Motor neuron (in vitro differentiated cells): ENCODE data around the gene GGTA1. TPM values are rescaled to one million over a fixed set of nuclear protein-coding genes. Genes with fewer than 3 reads are reported as not detected.
A peak's percentile ranks its signal among the peaks of the same experiment; 100 is the strongest.

Experiments used
- ATAC-seq, 8 experiments: fragments of 200-7000 bp; cut with Tn5 transposase; replicated peaks in 6 of 8; 2 replicates each; pipeline ENCODE4 v1.8.0; 2021; ENCODE audit warnings: mild to moderate bottlenecking in 8 of 8, moderate library complexity in 8 of 8
- H3K27ac ChIP-seq, 2 donors: fragments of 250-450 bp; sonication (Bioruptor Pico); 2 replicates each; pipeline ENCODE4 v1.9.0; 2021; ENCODE audit warnings: antibody characterized with exemption in 2 of 2, mild to moderate bottlenecking in 2 of 2, moderate library complexity in 1 of 2
- H3K4me1 ChIP-seq, 2 donors: fragments of 250-450 bp; sonication (Bioruptor Pico); replicated peaks in 1 of 2; 2 replicates each; pipeline ENCODE4 v1.6.1; 2021; ENCODE audit warnings: antibody characterized with exemption in 2 of 2, mild to moderate bottlenecking in 2 of 2, moderate library complexity in 1 of 2
- H3K4me3 ChIP-seq, 5 donors: fragments of 250-450 bp; sonication (Bioruptor Pico); 2 replicates each; pipeline ENCODE4 v1.9.0; 2021; ENCODE audit warnings: antibody characterized with exemption in 5 of 5, mild to moderate bottlenecking in 5 of 5, moderate library complexity in 4 of 5
- WGBS, 10 experiments: fragments of 450-650 bp; shearing (Covaris generic); methylation state at CpG; one replicate each; pipeline ENCODE4 v1.0.0; 2022; 5-methylcytosine and 5-hydroxymethylcytosine counted together
- in situ Hi-C, 9 experiments: fragments of 400-800 bp; cut with MboI; loops; one replicate each; pipeline ENCODE4 v1.15.0; 2021; ENCODE audit warnings: low sequenced_read_pairs in 9 of 9, low pct_unique_long_range_greater_than_20kb in 2 of 9; ENCODE audit not compliant: unreplicated experiment in 9 of 9
- total RNA-seq, 8 experiments: library from RNA; unstranded; fragments of 300-600 nt; gene quantifications; 2 replicates each; pipeline versions ENCODE4 v1.2.3 to v1.2.4, GENCODE V29; 2022

Gene GGTA1
- 1 to 10 TPM in 1 of 8 experiments, under 1 TPM in 6, not detected in 1; 0.05 to 1.9 (median 0.17) TPM for total RNA-seq

GRCh38 chr9:121499427-121500164, at the start of gene GGTA1:
Gene GGTA1, minus strand, starts transcription at chr9:121499844. Its CDS starts 31,922 bp downstream, at chr9:121467922.
- WGBS, 10 experiments, result 0% methylated on average over 2 of the region's 72 CpGs; no CpG with 5 or more reads in 9 of the 10 experiments
- Histone ChIP-seq H3K4me1 (peaks cover 0 to 8% of the 10 kb centered on the region in 2 donors), H3K4me3 (peak within 1 kb of the TSS; percentile 30 to 45 (median 34)), H3K27ac (no peak within 1 kb of the TSS)
- peak; percentile 86 to 91 (median 88) for ATAC-seq
- in situ Hi-C loops, result no loop called here

- in situ Hi-C loops, result loop anchor here in 5 of 9 experiments (10.0 to 25.0 kb wide), 5 partner anchors 314 to 814 kb away; partner anchors contain the start of gene PTGS1 (in 2 of the 5)
- Histone ChIP-seq H3K4me1 (peaks cover 0 to 8% of the 10 kb centered on the region in 2 donors), H3K4me3 (no peak overlapping the region), H3K27ac (no peak overlapping the region)
- no peak for ATAC-seq
- WGBS, 10 experiments, result 42 to 100% (median 95%) methylated on average over 1 to 2 of the region's 2 CpGs
Observed at GRCh38 chr9:121548666-121549065, 49.0 kb upstream of the GGTA1 start.

- WGBS, 10 experiments, result 48% methylated on average over 6 of the region's 27 CpGs; no CpG with 5 or more reads in 9 of the 10 experiments
- in situ Hi-C loops, result loop anchor here in 5 of 9 experiments (10.0 to 25.0 kb wide), 5 partner anchors 316 to 816 kb away; partner anchors contain the start of gene PTGS1 (in 2 of the 5)
- peak overlapping the region in 1 of 5 donors; percentile 16 for H3K4me3 ChIP-seq
- H3K4me1 ChIP-seq, result peaks cover 0 to 8% of the 10 kb centered on the region in 2 donors
- peak; percentile 87 to 97 (median 93) for ATAC-seq
- no peak overlapping the region for H3K27ac ChIP-seq
Observed at GRCh38 chr9:121545875-121546423, 46.3 kb upstream of the GGTA1 start.

- ATAC-seq, result no peak
- WGBS, 10 experiments, result 0 to 71% (median 23%) methylated on average over 1 to 8 of the region's 33 CpGs; no CpG with 5 or more reads in 4 of the 10 experiments
Observed at GRCh38 chr9:121545150-121545874, 45.7 kb upstream of the GGTA1 start.

GRCh38 chr9:121542025-121542424, 42.4 kb upstream of the GGTA1 start:
- H3K4me1 ChIP-seq, result peaks cover 0 to 3% of the 10 kb centered on the region in 2 donors
- in situ Hi-C loops, result loop anchor here in 5 of 9 experiments (10.0 to 25.0 kb wide), 5 partner anchors 320 to 820 kb away; partner anchors contain the start of gene PTGS1 (in 2 of the 5)
- 10 to 100% (median 80%) methylated on average over 1 to 3 of the region's 4 CpGs; no CpG with 5 or more reads in 1 of the 10 experiments for WGBS, 10 experiments

More at GRCh38 chr9:121545150-121545874, 45.7 kb upstream of the GGTA1 start:
- H3K4me1 ChIP-seq, result peaks cover 0 to 7% of the 10 kb centered on the region in 2 donors
- H3K4me3 ChIP-seq, result no peak overlapping the region
- in situ Hi-C loops, result loop anchor here in 5 of 9 experiments (10.0 to 25.0 kb wide), 5 partner anchors 317 to 817 kb away; partner anchors contain the start of gene PTGS1 (in 2 of the 5)
- no peak overlapping the region for H3K27ac ChIP-seq

GRCh38 chr9:121541256-121541655, 41.6 kb upstream of the GGTA1 start:
- ATAC-seq, result no peak
- no peak overlapping the region for H3K4me3 ChIP-seq
- 17 to 100% (median 50%) methylated on average over 1 to 2 of the region's 3 CpGs; no CpG with 5 or more reads in 3 of the 10 experiments for WGBS, 10 experiments
- in situ Hi-C loops, result loop anchor here in 5 of 9 experiments (10.0 to 25.0 kb wide), 5 partner anchors 321 to 821 kb away; partner anchors contain the start of gene PTGS1 (in 2 of the 5)
- H3K4me1 ChIP-seq, result peaks cover 0 to 2% of the 10 kb centered on the region in 2 donors
- H3K27ac ChIP-seq, result no peak overlapping the region

More at GRCh38 chr9:121542025-121542424, 42.4 kb upstream of the GGTA1 start:
- ATAC-seq, result no peak
- Histone ChIP-seq H3K4me3 (no peak overlapping the region), H3K27ac (no peak overlapping the region)

GRCh38 chr9:121538221-121538620, 38.6 kb upstream of the GGTA1 start:
- 70 to 100% (median 83%) methylated on average over 2 to 6 of the region's 7 CpGs; no CpG with 5 or more reads in 3 of the 10 experiments for WGBS, 10 experiments
- peak in 1 of 8 experiments; percentile 66 for ATAC-seq
- no peaks in the 10 kb centered on the region for H3K4me1 ChIP-seq
- H3K27ac ChIP-seq, result no peak overlapping the region
- in situ Hi-C loops, result loop anchor here in 4 of 9 experiments (25.0 kb wide), 3 partner anchors 324 to 824 kb away; partner anchors contain the start of gene PTGS1 (in 2 of the 4)
- H3K4me3 ChIP-seq, result no peak overlapping the region

GRCh38 chr9:121537283-121537682, 37.6 kb upstream of the GGTA1 start:
- in situ Hi-C loops, result loop anchor here in 4 of 9 experiments (25.0 kb wide), 3 partner anchors 325 to 825 kb away; partner anchors contain the start of gene PTGS1 (in 2 of the 4)
- no peak overlapping the region for H3K4me3 ChIP-seq
- H3K27ac ChIP-seq, result no peak overlapping the region
- no peaks in the 10 kb centered on the region for H3K4me1 ChIP-seq
- ATAC-seq, result no peak
- 20 to 70% (median 42%) methylated on average over 1 to 5 of the region's 5 CpGs; no CpG with 5 or more reads in 2 of the 10 experiments for whole genome bisulfite sequencing, 10 experiments

- in situ Hi-C loops, result loop anchor here in 4 of 9 experiments (25.0 kb wide), 3 partner anchors 329 to 829 kb away; partner anchors contain the start of gene PTGS1 (in 2 of the 4)
- no peak overlapping the region for H3K4me3 ChIP-seq
- ATAC-seq, result no peak
- WGBS, 10 experiments, result 57 to 100% (median 90%) methylated on average over 1 to 5 of the region's 5 CpGs; no CpG with 5 or more reads in 3 of the 10 experiments
- H3K4me1 ChIP-seq, result no peaks in the 10 kb centered on the region
- no peak overlapping the region for H3K27ac ChIP-seq
Observed at GRCh38 chr9:121532881-121533280, 33.2 kb upstream of the GGTA1 start.

- 10 to 87% (median 28%) methylated on average over 2 to 8 of the region's 11 CpGs; no CpG with 5 or more reads in 3 of the 10 experiments for WGBS, 10 experiments
- H3K27ac ChIP-seq, result no peak overlapping the region
- ATAC-seq, result peak in 4 of 8 experiments; percentile 10 to 99 (median 78)
- no peak overlapping the region for H3K4me3 ChIP-seq
- no peaks in the 10 kb centered on the region for H3K4me1 ChIP-seq
- in situ Hi-C loops, result loop anchor here in 4 of 9 experiments (25.0 kb wide), 3 partner anchors 333 to 833 kb away; partner anchors contain the start of gene PTGS1 (in 2 of the 4)
Observed at GRCh38 chr9:121529237-121529987, 29.8 kb upstream of the GGTA1 start.

- in situ Hi-C loops, result loop anchor here in 4 of 9 experiments (25.0 kb wide), 3 partner anchors 334 to 834 kb away; partner anchors contain the start of gene PTGS1 (in 2 of the 4)
- ATAC-seq, result no peak
- Histone ChIP-seq H3K4me3 (no peak overlapping the region), H3K4me1 (no peaks in the 10 kb centered on the region), H3K27ac (no peak overlapping the region)
Observed at GRCh38 chr9:121528642-121529041, 29.0 kb upstream of the GGTA1 start.
